Left renal cortex interstitium (tissue), 4 donors: Measurements from ENCODE around the gene REV3L. TPM values are rescaled to one million over a fixed set of nuclear protein-coding genes. Genes with fewer than 3 reads are reported as not detected.
"Not testable (repeated sequence)": the region's sequence is repeated elsewhere in the genome, so short reads cannot be mapped to it uniquely, and the experiment has no call there.

Experiments used
- DNase-seq, 4 donors: peaks; one replicate each; pipeline ENCODE4 v3.0.0-alpha.2; 2013; ENCODE audit warnings: low read depth in 4 of 4, low spot score in 2 of 4, missing footprints in 1 of 4
- polyA plus RNA-seq, 4 donors: library from polyadenylated mRNA; unstranded; fragments of 120-200 nt; gene quantifications; one replicate each; pipeline ENCODE4 v1.2.1, GENCODE V29; 2013; ENCODE audit not compliant: insufficient read length in 4 of 4

The REV3L gene
- polyA plus RNA-seq, 4 donors, result 40.0 to 44.9 (median 42.9) TPM

- DNase-seq, result no peak
Measured at GRCh38 chr6:111322145-111322544, 160.9 kb downstream of the REV3L start.

- DNase-seq, result not testable (repeated sequence)
Measured at GRCh38 chr6:111307950-111308349, 175.1 kb downstream of the REV3L start.

GRCh38 chr6:111307275-111307858 is 175.7 kb downstream of the REV3L start:
- DNase-seq, result no peak

GRCh38 chr6:111306104-111306888 is 176.7 kb downstream of the REV3L start:
- no peak for DNase-seq

- no peak for DNase-seq
Measured at GRCh38 chr6:111301946-111302345, 181.1 kb downstream of the REV3L start.

- not testable (repeated sequence) for DNase-seq
Measured at GRCh38 chr6:111300938-111301800, 181.8 kb downstream of the REV3L start.

GRCh38 chr6:111297776-111298175 is 185.2 kb downstream of the REV3L start:
- DNase-seq, result no peak

GRCh38 chr6:111294374-111294967 is 188.5 kb downstream of the REV3L start:
- no peak for DNase-seq

- DNase-seq, result no peak
Measured at GRCh38 chr6:111291336-111292259, 191.4 kb downstream of the REV3L start.

- not testable (repeated sequence) for DNase-seq
Measured at GRCh38 chr6:111290689-111291335, 192.2 kb downstream of the REV3L start.

- not testable (repeated sequence) for DNase-seq
Measured at GRCh38 chr6:111284356-111284755, 198.7 kb downstream of the REV3L start.

- DNase-seq, result no peak
Measured at GRCh38 chr6:111283707-111284106, 199.3 kb downstream of the REV3L start.

- no peak for DNase-seq
Measured at GRCh38 chr6:111282515-111282914, 200.5 kb downstream of the REV3L start.

- DNase-seq, result no peak
Measured at GRCh38 chr6:111280445-111280955, 202.5 kb downstream of the REV3L start.

GRCh38 chr6:111278731-111279130 is 204.3 kb downstream of the REV3L start:
- DNase-seq, result no peak

- DNase-seq, result no peak
Measured at GRCh38 chr6:111277819-111278218, 205.2 kb downstream of the REV3L start.

GRCh38 chr6:111276736-111277135 is 206.3 kb downstream of the REV3L start:
- DNase-seq, result no peak

GRCh38 chr6:111276335-111276734 is 206.7 kb downstream of the REV3L start:
- no peak for DNase-seq

GRCh38 chr6:111274593-111275217 is 208.3 kb downstream of the REV3L start:
- DNase-seq, result no peak
